GM12878 (cell line): ENCODE data around the gene PCDHGA1. TPM values are rescaled to one million over a fixed set of nuclear protein-coding genes. Genes with fewer than 3 reads are reported as not detected.

Source experiments
- ATAC-seq: fragments of 200-7000 bp; cut with Tn5 transposase; 3 replicates; pipeline ENCODE4 v1.9.1; 2020; ENCODE audit warnings: mild to moderate bottlenecking, moderate library complexity
- BruUV-seq: library from RNA; stranded (reverse); fragments of 400-500 nt; replicated peaks from 2 replicates; lab custom pipeline; 2021; lab: Mats Ljungman, UMichigan
- CTCF ChIA-PET: fragments of 300-600 bp; sonication (Branson Sonifier 250); formaldehyde crosslinking; extraction: SDS; loops from one replicate; lab custom pipeline; 2021; ENCODE audit warnings: inconsistent platforms; lab: Yijun Ruan, JAX
- POLR2A ChIA-PET: fragments of 350-600 bp; formaldehyde crosslinking; extraction: SDS; loops from one replicate; lab custom pipeline; 2021; ENCODE audit warnings: inconsistent platforms; lab: Charles Lee
- RAD21 ChIA-PET: fragments of 300-600 bp; sonication (Branson Sonifier 250); formaldehyde crosslinking; loops from one replicate; lab custom pipeline; 2023; ENCODE audit warnings: antibody characterized with exemption; ENCODE audit not compliant: unreplicated experiment; lab: Charles Lee
- SMC1A ChIA-PET: fragments of 300-600 bp; sonication (Branson Sonifier 250); formaldehyde crosslinking; loops from one replicate; lab custom pipeline; 2023; ENCODE audit not compliant: unreplicated experiment, uncharacterized antibody; lab: Charles Lee
- DNase-seq: peaks from one replicate; pipeline ENCODE4 v3.0.0-alpha.2; 2011; ENCODE audit warnings: low read depth, low spot score
- FAIRE-seq: peaks from 3 replicates; lab custom pipeline; 2011; peaks lifted over from hg19 to GRCh38; lab: Jason Lieb, UNC
- H2AFZ ChIP-seq: 2 replicates; pipeline ENCODE4 v1.6.0; 2011; ENCODE audit warnings: low read depth, low read length, control low read depth; ENCODE audit not compliant: control insufficient read depth
- H3K27ac ChIP-seq: 2 replicates; pipeline ENCODE4 v1.5.1; 2011; ENCODE audit warnings: control low read depth; ENCODE audit not compliant: control insufficient read depth, insufficient read depth
- H3K27me3 ChIP-seq, 2 experiments: replicated peaks in 1 of 2; 2 replicates each; pipeline versions ENCODE4 v1.6.0 to v1.6.1; 2011; ENCODE audit warnings: low read length in 1 of 2; ENCODE audit not compliant: control insufficient read depth in 2 of 2, insufficient read depth in 2 of 2
- H3K36me3 ChIP-seq, 2 experiments: 2 replicates each; pipeline ENCODE4 v1.5.1; 2011; ENCODE audit warnings: low read length in 1 of 2; ENCODE audit not compliant: control insufficient read depth in 2 of 2, insufficient read depth in 2 of 2
- H3K4me1 ChIP-seq: 2 replicates; pipeline ENCODE4 v1.6.1; 2011; ENCODE audit warnings: mild to moderate bottlenecking, low read length, moderate library complexity, mixed read lengths; ENCODE audit not compliant: control insufficient read depth, insufficient read depth
- H3K4me2 ChIP-seq: 2 replicates; pipeline ENCODE4 v1.6.0; 2011; ENCODE audit warnings: control low read depth; ENCODE audit not compliant: control insufficient read depth, insufficient read depth
- H3K4me3 ChIP-seq: fragments of 200-600 bp; sonication (generic); 2 replicates; pipeline ENCODE4 v1.5.1; 2016
- H3K79me2 ChIP-seq: 2 replicates; pipeline ENCODE4 v1.6.0; 2011; ENCODE audit warnings: low read length; ENCODE audit not compliant: control insufficient read depth, insufficient read depth
- H3K9ac ChIP-seq: 2 replicates; pipeline ENCODE4 v1.8.0; 2011; ENCODE audit warnings: low read length, control low read depth, mixed read lengths; ENCODE audit not compliant: control insufficient read depth, insufficient read depth
- H3K9me3 ChIP-seq: replicated peaks from 3 replicates; pipeline ENCODE4 v1.5.1; 2011; ENCODE audit warnings: mild to moderate bottlenecking, low read length; ENCODE audit not compliant: control insufficient read depth, insufficient read depth
- H4K20me1 ChIP-seq: 2 replicates; pipeline ENCODE4 v1.6.0; 2011; ENCODE audit not compliant: control insufficient read depth, insufficient read depth
- CBX3 ChIP-seq: fragments of 200-600 bp; sonication (generic); IDR thresholded peaks from 2 replicates; pipeline ENCODE4 v1.6.1; 2016; ENCODE audit warnings: low read depth, borderline replicate concordance
- CUX1 ChIP-seq: IDR thresholded peaks from 2 replicates; pipeline ENCODE4 v1.6.1; 2012; ENCODE audit warnings: improper control_type of control experiment, low read depth, low read length; ENCODE audit not compliant: insufficient replicate concordance
- DPF2 ChIP-seq: fragments of 450-650 bp; IDR thresholded peaks from 2 replicates; pipeline ENCODE4 v1.6.1; 2017; ENCODE audit warnings: mild to moderate bottlenecking
- EZH2 ChIP-seq: IDR thresholded peaks from 2 replicates; pipeline ENCODE4 v1.6.1; 2012; ENCODE audit warnings: low read depth, mild to moderate bottlenecking, control low read depth, inconsistent platforms, low read length, borderline replicate concordance; ENCODE audit not compliant: control insufficient read depth
- FOS ChIP-seq: IDR thresholded peaks from 3 replicates; pipeline ENCODE4 v1.6.1; 2011; ENCODE audit warnings: borderline replicate concordance; ENCODE audit not compliant: insufficient read length; ENCODE audit errors: extremely low read depth
- JUND ChIP-seq: IDR thresholded peaks from 2 replicates; pipeline ENCODE4 v1.6.1; 2012; ENCODE audit warnings: low read depth, mild to moderate bottlenecking, low read length, improper control_type of control experiment, moderate library complexity
- WGBS: methylation state at CpG from one replicate; pipeline ENCODE4 v1.1.6; 2016; ENCODE audit warnings: low lambda C conversion rate; ENCODE audit not compliant: insufficient replicate concordance, insufficient coverage; ENCODE audit errors: missing lambda C conversion rate; 5-methylcytosine and 5-hydroxymethylcytosine counted together
- in situ Hi-C: fragments of 300-500 bp; cut with MboI; formaldehyde crosslinking; loops from 9 replicates; pipeline ENCODE4 v1.14.3; 2018; ENCODE audit warnings: mixed read lengths
- intact Hi-C: fragments of 100-400 bp; cut with micrococcal nuclease; formaldehyde crosslinking; loops from one replicate; pipeline ENCODE4 v1.14.2; 2022; ENCODE audit not compliant: unreplicated experiment
- polyA plus RNA-seq, 11 experiments: library from polyadenylated mRNA; depleted of rRNA in 4 of 11; unstranded in 6 of 11; stranded (reverse) in 5 of 11; fragments of >200 nt; fragmentation: Nextera tagmentation in 4 of 11; fragmentation: Illumina TruSeq in 1 of 11; extraction: Ambion mirVana in 4 of 11; extraction: Trizol in 1 of 11; gene quantifications; 1 replicate in 1 of 11; 2 replicates in 10 of 11; pipeline versions ENCODE4 v1.2.1 to v1.2.3, GENCODE V29; 2011 to 2016; ENCODE audit warnings: inconsistent platforms in 2 of 11, missing spikeins in 2 of 11, low read depth in 1 of 11
- total RNA-seq, 4 experiments: library from RNA; depleted of rRNA in 3 of 4; stranded (reverse); fragments of >200 nt in 3 of 4; fragmentation: Illumina TruSeq in 1 of 4; extraction: Trizol in 1 of 4; gene quantifications; 2 replicates each; pipeline versions ENCODE4 v1.2.1 to v1.2.3, GENCODE V29; 2013 to 2021
- TF ChIP-seq, protein P1 (sequence below): fragments of 450-650 bp; formaldehyde crosslinking; IDR thresholded peaks from 2 replicates; pipeline ENCODE4 v1.4.0; 2022; ENCODE audit warnings: mild to moderate bottlenecking, moderate library complexity
- TF ChIP-seq, protein P2 (sequence below): IDR thresholded peaks from 2 replicates; pipeline ENCODE4 v1.6.1; 2012; ENCODE audit warnings: mild to moderate bottlenecking, low read depth, low read length

Gene PCDHGA1
- total and polyA plus RNA-seq, 10 of the 15 experiments (the other 5 are each of a cell fraction or from before 2014, with no cell fraction given), result 0.02 to 0.51 (median 0.19) TPM; not detected in 3

GRCh38 chr5:141488591-141489561 is 158.6 kb downstream of the PCDHGA1 start, which contains the start of gene PCDHGC5:
TSS of gene PCDHGC5 (plus strand) at chr5:141489081. CDS start at chr5:141489241, 160 bp downstream.
- intact Hi-C loops, result no loop called here
- ATAC-seq (no peak), FAIRE-seq (no peak), DNase-seq (no peak)
- BruUV-seq, result no TSS peak
- peaks cover 21% of the 10 kb centered on the region for H3K4me1 ChIP-seq
- H2AFZ ChIP-seq, result no peak within 1 kb of the TSS
- RAD21 ChIA-PET, result interaction anchor here (0.7 to 1.6 kb wide), 3 partner anchors 12 to 58 kb away, joined by 3 to 5 read pairs (median 3); partner anchors contain the start of genes PCDHGA12 and PCDHGC3
- no peak within 1 kb of the TSS for H3K27ac ChIP-seq
- in situ Hi-C loops, result no loop called here
- no peaks in the 10 kb centered on the region; a peak in 1 of 4 replicates for H3K36me3 ChIP-seq
- 82% methylated on average over 14 of the region's 14 CpGs for WGBS
- H3K4me2 ChIP-seq, result no peak within 1 kb of the TSS
- no peak within 1 kb of the TSS for H3K4me3 ChIP-seq
- no peaks in the 10 kb centered on the region for H3K79me2 ChIP-seq
- SMC1A ChIA-PET, result interaction anchor here (1.5 to 2.3 kb wide), 2 partner anchors 13 to 33 kb away, joined by 4 to 8 read pairs; partner anchors contain the start of gene PCDHGC3
- H3K9me3 ChIP-seq, result no peaks in the 10 kb centered on the region; the same call in 2 of the 3 replicates
- CTCF ChIA-PET, result interaction anchor here (0.9 to 3.4 kb wide), 6 partner anchors 12 to 77 kb away, joined by 3 to 23 read pairs (median 4); partner anchors contain the start of genes PCDHGA11 and PCDHGC3
- H4K20me1 ChIP-seq, result no peaks in the 10 kb centered on the region
- peaks cover 0 to 3% of the 10 kb centered on the region in 2 experiments; a peak in 2 of 4 replicates for H3K27me3 ChIP-seq
- POLR2A ChIA-PET, result interaction anchor here (0.5 to 1.1 kb wide), 3 partner anchors 12 to 45 kb away, joined by 3 read pairs; no protein-coding TSS in a partner anchor
- no peak within 1 kb of the TSS for H3K9ac ChIP-seq
- TF ChIP-seq, protein P1, sequence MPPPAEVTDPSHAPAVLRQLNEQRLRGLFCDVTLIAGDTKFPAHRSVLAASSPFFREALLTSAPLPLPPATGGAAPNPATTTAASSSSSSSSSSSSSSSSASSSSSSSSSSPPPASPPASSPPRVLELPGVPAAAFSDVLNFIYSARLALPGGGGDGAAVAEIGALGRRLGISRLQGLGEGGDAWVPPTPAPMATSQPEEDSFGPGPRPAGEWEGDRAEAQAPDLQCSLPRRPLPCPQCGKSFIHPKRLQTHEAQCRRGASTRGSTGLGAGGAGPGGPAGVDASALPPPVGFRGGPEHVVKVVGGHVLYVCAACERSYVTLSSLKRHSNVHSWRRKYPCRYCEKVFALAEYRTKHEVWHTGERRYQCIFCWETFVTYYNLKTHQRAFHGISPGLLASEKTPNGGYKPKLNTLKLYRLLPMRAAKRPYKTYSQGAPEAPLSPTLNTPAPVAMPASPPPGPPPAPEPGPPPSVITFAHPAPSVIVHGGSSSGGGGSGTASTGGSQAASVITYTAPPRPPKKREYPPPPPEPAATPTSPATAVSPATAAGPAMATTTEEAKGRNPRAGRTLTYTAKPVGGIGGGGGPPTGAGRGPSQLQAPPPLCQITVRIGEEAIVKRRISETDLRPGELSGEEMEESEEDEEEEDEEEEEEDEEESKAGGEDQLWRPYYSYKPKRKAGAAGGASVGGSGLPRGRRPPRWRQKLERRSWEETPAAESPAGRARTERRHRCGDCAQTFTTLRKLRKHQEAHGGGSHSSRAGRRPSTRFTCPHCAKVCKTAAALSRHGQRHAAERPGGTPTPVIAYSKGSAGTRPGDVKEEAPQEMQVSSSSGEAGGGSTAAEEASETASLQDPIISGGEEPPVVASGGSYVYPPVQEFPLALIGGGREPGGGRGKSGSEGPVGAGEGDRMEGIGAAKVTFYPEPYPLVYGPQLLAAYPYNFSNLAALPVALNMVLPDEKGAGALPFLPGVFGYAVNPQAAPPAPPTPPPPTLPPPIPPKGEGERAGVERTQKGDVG, result no peak
- TF ChIP-seq CUX1, result no peak
- TF ChIP-seq JUND, result no peak
- TF ChIP-seq DPF2, result no peak
- TF ChIP-seq FOS, result no peak
- TF ChIP-seq CBX3, result no peak
- no peak for TF ChIP-seq EZH2
- TF ChIP-seq, protein P2, sequence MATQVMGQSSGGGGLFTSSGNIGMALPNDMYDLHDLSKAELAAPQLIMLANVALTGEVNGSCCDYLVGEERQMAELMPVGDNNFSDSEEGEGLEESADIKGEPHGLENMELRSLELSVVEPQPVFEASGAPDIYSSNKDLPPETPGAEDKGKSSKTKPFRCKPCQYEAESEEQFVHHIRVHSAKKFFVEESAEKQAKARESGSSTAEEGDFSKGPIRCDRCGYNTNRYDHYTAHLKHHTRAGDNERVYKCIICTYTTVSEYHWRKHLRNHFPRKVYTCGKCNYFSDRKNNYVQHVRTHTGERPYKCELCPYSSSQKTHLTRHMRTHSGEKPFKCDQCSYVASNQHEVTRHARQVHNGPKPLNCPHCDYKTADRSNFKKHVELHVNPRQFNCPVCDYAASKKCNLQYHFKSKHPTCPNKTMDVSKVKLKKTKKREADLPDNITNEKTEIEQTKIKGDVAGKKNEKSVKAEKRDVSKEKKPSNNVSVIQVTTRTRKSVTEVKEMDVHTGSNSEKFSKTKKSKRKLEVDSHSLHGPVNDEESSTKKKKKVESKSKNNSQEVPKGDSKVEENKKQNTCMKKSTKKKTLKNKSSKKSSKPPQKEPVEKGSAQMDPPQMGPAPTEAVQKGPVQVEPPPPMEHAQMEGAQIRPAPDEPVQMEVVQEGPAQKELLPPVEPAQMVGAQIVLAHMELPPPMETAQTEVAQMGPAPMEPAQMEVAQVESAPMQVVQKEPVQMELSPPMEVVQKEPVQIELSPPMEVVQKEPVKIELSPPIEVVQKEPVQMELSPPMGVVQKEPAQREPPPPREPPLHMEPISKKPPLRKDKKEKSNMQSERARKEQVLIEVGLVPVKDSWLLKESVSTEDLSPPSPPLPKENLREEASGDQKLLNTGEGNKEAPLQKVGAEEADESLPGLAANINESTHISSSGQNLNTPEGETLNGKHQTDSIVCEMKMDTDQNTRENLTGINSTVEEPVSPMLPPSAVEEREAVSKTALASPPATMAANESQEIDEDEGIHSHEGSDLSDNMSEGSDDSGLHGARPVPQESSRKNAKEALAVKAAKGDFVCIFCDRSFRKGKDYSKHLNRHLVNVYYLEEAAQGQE, result no peak
